Activated naive CD4-positive, alpha-beta T cell (primary cell): Measurements from ENCODE around the gene HOXB7.

ENCODE experiments used
- DNase-seq, 4 experiments: peaks; one replicate each; lab custom pipeline; 2025; lab: John Stamatoyannopoulos, UW

Gene HOXB7

GRCh38 chr17:48636177-48637018 is 25.6 kb upstream of the HOXB7 start:
- peak in 2 of 4 experiments; percentile 58 to 60 for DNase-seq

- no peak for DNase-seq
Observed at GRCh38 chr17:48634493-48635208, 23.8 kb upstream of the HOXB7 start.

GRCh38 chr17:48633266-48633677 is 22.5 kb upstream of the HOXB7 start:
- no peak for DNase-seq

DNA sequence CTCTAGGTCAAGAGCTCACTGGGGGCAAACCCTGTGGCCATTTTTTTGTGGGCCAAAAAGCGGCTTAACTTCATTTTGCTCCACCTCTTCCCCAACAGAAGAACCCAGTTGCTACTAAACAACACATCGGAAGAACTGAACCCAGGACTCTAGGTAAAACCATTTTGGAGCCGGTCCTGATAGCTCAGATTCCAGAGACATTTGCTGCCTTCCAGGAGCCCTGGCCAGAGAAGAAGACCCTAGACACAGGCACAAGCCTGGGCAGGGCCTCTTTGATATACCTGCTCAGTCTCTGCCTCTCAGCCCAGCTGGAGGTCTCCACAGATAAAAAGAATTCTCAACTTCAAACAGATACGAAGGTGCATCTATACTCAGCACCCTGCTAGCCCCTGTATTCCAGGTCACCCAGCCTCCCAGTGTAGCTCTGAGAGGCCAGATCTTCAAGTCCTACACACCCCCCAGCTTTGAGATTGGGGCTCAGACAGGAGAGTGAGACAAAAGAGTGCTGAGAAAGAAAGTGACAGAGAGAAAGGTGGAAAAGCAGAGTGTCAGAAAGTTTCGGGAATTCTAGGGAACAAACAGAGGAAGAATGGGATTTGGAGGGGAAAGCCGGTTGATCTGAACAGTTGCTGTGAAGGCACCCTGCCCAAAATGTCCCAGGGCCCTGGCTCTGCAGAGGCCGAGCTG is 21.9 kb upstream of the HOXB7 start:
- DNase-seq: no peak

DNA sequence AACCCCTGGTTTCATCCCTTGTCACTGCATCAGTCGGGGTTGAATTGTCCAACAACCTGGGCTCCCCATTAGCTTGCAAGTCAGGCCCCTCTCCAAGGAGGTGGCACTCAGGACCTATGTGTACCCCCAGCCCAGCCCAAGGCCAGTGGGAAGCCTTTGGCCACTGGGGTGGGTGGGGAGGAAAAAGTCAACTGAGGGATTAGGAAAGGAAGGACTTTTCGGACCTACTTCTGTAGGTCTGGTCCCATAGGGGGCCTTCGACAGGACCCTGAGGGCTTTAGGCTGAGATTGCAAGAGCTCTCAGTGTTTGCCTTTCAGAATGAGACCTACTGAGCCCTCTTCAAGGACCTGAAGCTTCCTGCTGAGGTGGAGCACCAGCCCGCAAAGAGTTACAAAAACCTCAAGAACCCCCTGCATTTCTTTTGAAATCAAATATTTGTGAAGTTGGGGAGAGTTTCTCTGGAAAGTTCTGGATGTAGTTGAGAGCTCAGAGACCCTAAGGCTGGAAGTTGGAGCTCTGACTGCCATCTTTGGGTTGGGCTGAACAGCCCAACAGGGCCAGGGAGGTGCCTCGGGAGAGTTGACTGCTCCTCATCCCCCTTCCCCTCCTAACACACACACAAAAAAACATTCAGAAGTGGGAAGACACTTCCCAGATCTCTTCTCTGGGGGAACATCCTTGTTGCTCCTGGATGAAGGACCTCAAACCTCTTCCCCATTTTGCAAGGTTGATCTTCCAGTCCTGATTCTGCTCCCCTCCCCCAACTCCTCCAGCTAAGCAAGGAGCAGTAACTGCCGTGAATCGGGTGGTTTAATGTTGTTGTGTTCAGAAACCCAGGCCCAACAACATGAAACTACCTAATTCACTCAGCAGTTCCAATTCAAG is 21.1 kb upstream of the HOXB7 start:
- DNase-seq: no peak

DNA sequence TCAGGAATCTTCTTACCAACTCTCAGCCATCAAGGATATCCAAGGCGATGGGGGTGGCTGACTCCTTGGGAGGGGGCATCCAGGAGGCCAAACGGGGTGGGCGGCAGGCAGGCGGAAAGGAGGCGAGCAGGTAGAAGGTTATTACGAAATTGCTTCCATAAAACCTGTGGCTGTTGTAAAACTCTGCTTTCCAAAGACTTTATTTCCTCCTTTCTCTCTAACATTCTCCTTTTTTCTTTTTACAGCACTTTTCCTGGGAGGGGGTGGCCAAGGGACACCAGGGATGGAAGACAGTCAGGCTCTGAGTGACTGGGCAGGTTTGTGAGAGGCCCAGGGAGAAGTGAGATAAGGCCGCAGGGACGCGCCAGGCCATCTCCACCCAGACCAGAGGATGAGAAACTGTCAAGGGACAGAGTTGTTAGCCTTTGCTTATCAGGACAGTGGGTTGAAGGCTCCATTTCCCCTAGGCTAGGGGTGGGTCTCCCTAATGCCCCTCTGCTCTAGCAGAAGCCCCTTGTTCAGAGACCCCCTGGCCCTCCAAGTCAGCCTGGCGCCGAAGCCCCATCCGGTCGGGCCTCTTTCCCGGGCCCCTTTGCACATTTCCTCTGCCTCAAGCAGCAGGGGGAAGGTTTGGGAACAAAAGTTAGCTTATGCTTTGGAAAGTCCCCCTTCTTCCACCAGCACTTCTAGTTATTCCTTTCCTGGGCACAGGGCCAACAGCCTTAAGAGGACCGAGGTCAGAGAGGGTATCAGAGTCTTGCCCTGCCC is 20.3 kb upstream of the HOXB7 start:
- no peak for DNase-seq

- no peak for DNase-seq
Observed at GRCh38 chr17:48630009-48630924, 19.4 kb upstream of the HOXB7 start.

DNA sequence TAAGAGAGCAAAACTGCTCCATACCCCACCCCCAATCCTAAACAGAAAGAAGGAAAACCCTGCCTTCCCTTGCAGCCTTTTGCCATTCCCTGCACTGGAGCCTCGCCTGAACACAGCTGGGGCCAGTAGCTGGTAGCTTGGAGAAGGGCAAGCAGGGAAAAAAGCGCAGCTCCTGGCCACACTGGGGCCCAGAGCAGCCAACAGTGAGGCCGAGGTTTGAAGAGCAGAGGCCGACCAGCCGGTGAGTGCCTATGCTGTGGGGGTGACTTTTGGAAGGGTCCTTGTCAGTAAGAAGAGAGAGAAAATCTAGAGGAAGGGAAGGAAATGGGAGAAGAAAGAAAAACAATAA is 18.6 kb upstream of the HOXB7 start:
- DNase-seq: no peak

DNA sequence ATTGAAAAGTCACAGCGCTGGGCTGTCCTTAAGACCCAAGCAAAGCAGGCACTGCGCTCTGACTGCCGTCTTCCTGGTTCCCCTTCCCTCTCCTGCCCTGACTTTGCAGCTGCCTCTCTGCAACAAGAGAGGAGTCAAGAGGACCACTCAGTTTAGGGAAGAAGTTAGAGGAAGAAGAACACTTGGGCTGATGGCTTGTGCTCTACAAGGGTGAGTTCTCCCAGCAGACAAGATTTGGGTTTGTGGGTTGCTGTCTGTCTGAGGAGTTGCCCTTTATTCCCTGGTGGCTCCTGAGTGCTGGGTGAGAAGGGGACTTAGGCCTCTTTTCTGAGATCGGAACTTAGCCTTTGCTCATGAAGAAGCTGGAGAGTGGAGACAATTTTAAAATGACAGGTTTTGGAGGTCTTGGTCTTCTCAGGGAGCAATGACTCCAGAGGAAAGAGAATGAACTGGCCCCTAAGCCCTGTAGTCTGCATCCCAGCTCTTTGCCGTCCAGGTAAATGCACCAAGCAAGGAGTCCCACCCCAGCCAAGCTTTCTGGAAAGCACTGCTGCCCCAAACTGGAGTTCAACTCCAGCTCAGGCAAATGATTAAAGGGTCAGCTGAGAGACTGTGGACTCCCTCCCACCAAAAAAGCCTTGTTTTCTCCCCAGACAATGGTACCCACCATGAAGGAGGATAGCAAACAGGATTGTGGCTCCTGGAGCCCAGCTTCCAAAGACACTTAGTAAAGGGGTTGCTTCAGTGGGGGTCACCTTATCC is 18.0 kb upstream of the HOXB7 start:
- no peak for DNase-seq

- DNase-seq: no peak
Observed at GRCh38 chr17:48627623-48628521, 17.1 kb upstream of the HOXB7 start.

DNA sequence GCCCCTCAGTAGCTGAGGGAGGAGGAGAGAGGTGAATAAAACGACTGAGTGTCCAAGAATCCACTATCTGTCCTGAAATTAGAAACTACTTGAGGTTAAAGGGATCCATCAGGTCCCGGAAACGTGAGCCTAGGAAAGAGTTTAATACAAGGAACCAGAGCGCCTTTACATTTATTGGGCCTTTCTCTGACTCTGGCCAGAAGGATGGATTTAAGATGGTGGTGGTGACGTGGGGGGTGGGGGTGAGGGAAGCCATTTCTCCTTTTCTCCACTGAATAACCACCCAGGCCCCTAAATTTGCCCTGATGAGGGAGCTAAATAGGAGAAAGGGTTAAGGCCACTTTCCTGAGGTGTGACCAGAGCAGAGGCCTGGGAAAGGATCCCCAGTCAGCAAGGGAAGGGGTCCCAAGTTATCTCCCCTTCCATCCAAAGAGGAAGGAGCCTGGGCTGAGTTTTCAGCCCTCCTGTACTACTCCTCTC is 16.3 kb upstream of the HOXB7 start:
- DNase-seq: no peak

GRCh38 chr17:48626245-48627117 is 15.7 kb upstream of the HOXB7 start, which contains the start of gene HOXB9:
HOXB9 (minus strand) TSS chr17:48626358; CDS start chr17:48626269, 89 bp downstream.
- DNase-seq: no peak

GRCh38 chr17:48625495-48626244 is 14.9 kb upstream of the HOXB7 start:
- DNase-seq: no peak

DNA sequence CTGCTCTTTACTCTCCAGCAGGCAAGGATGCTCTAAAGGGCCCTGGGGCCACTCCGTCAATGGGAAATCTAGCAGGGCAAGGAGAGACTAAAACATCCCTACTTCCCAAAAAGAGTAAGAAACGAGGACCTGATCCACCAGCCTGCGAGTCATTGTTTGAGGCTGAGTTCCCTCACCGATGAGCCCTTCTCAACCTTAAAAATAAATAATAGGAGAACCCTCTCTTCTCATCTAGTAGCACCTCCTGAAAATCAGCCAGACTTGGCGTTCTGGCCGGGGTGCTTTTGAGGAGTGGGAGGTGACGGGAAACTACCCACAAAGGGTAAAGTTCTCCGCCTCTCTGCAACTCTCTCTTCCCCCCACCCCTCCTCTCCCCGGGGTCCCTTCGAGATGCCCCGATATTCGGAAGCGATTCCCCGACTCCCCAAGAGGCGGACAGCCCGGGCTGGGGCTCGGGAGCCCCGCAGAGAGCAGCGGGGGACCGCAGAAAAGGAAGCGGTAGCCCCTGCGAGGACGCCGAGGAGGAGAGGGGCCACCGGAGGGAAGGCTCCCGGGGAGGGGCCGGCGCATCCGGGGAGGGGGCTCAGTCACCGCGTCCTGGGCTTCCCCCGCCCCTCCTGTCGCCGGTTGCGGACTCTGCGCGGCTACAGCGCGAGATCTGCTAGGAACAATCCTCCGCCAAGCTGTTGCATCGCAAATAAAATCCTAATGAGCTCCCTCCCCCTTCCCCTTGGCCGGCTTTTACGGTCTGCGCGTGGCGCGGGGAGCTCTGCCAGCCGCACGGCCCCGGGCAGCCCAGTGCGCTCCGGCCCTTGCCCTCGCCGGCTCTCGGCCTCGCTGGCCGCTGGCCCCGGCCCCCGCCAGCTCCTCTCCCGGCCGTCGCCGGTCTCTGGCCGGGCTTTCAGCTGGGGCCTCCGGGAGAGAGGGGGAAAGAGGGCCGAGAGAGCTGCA is 14.0 kb upstream of the HOXB7 start:
- DNase-seq: no peak

DNA sequence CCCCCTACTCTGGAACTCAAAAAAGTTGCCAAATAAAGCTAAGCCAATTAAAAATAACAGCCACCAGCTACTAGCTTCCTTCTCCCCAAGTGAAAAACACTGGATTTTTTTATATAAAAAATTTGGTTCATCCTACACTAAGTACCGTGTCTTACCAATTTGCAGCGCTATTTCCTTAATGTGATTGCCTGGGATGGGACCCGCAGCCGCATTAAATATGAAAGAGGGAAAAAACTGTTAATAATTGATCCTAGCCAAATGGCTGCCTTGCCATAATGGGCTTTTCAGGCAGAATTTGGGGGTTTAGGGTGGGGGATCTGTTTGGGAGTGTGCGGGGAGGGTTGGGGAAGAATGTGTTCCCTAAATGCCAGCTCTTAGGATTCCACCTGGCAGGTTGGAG is 13.3 kb upstream of the HOXB7 start:
- no peak for DNase-seq
